HUES48 (cell line): ENCODE results near the gene RNF19B.

ENCODE experiments used
- H3K27ac ChIP-seq: one replicate; pipeline ENCODE4 v1.7.0; 2013; ENCODE audit warnings: low read depth, low read length, inconsistent platforms
- H3K27me3 ChIP-seq: 2 replicates; pipeline ENCODE4 v1.6.1; 2013; ENCODE audit warnings: mild to moderate bottlenecking, low read length; ENCODE audit not compliant: control insufficient read depth, insufficient read depth
- H3K36me3 ChIP-seq: 2 replicates; pipeline ENCODE4 v1.6.1; 2013; ENCODE audit warnings: low read length; ENCODE audit not compliant: control insufficient read depth, insufficient read depth
- H3K4me1 ChIP-seq: 2 replicates; pipeline ENCODE4 v1.6.1; 2013; ENCODE audit warnings: mild to moderate bottlenecking, low read length; ENCODE audit not compliant: control insufficient read depth, insufficient read depth
- H3K4me3 ChIP-seq: 2 replicates; pipeline ENCODE4 v1.5.1; 2013; ENCODE audit warnings: mild to moderate bottlenecking, low read depth, low read length
- H3K9ac ChIP-seq: 2 replicates; pipeline ENCODE4 v1.6.1; 2013; ENCODE audit warnings: mild to moderate bottlenecking, low read depth, low read length, moderate library complexity
- H3K9me3 ChIP-seq: 2 replicates; pipeline ENCODE4 v1.6.1; 2013; ENCODE audit warnings: low read length; ENCODE audit not compliant: control insufficient read depth, insufficient read depth

The RNF19B gene

GRCh38 chr1:32899586-32900296 lies 64.9 kb downstream of the RNF19B start:
- Histone ChIP-seq H3K27ac (no peak overlapping the region), H3K36me3 (no peaks in the 10 kb centered on the region), H3K9me3 (no peaks in the 10 kb centered on the region), H3K9ac (no peak overlapping the region), H3K27me3 (peaks cover 43% of the 10 kb centered on the region), H3K4me1 (peaks cover 7% of the 10 kb centered on the region), H3K4me3 (peak overlapping the region; percentile 65; the same call in 1 of the 2 replicates)

DNA sequence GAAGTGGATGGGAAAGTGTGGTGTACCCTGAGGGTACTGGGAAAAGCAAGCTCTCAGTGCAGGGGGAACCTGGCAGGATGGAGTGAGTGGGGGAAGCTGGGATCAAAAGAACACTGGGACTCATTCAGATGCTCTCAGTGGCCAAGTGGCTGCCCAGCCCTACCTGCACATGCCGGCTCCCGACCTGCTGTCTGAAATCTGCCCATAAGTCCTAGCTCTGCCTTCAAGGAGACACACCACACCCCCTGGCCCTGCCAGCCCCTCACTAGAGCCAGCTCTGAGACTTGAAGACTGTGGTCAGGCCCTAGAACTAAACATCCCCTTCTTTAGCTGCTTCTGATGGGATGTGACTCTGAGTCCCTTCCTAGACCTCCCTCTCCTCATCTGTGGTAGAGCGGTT lies 65.7 kb downstream of the RNF19B start:
- H3K36me3 ChIP-seq = no peaks in the 10 kb centered on the region
- H3K4me1 ChIP-seq = peaks cover 10% of the 10 kb centered on the region
- H3K9me3 ChIP-seq = no peaks in the 10 kb centered on the region
- H3K27me3 ChIP-seq = peaks cover 43% of the 10 kb centered on the region
- no peak overlapping the region for H3K27ac ChIP-seq
- H3K9ac ChIP-seq = no peak overlapping the region
- no peak overlapping the region for H3K4me3 ChIP-seq

- H3K9me3 ChIP-seq = no peaks in the 10 kb centered on the region
- H3K27me3 ChIP-seq = peaks cover 43% of the 10 kb centered on the region
- no peaks in the 10 kb centered on the region for H3K36me3 ChIP-seq
- H3K4me1 ChIP-seq = peaks cover 10% of the 10 kb centered on the region
- no peak overlapping the region for H3K9ac ChIP-seq
- no peak overlapping the region for H3K4me3 ChIP-seq
- no peak overlapping the region for H3K27ac ChIP-seq
Measured at GRCh38 chr1:32898056-32898455, 66.6 kb downstream of the RNF19B start.

GRCh38 chr1:32897082-32898049 lies 67.2 kb downstream of the RNF19B start:
- Histone ChIP-seq H3K27ac (no peak overlapping the region), H3K9me3 (no peaks in the 10 kb centered on the region), H3K4me3 (no peak overlapping the region), H3K9ac (no peak overlapping the region), H3K27me3 (peaks cover 42% of the 10 kb centered on the region), H3K4me1 (peaks cover 10% of the 10 kb centered on the region), H3K36me3 (no peaks in the 10 kb centered on the region)

GRCh38 chr1:32896451-32896850 lies 68.2 kb downstream of the RNF19B start:
- H3K36me3 ChIP-seq = no peaks in the 10 kb centered on the region
- H3K9me3 ChIP-seq = no peaks in the 10 kb centered on the region
- H3K27me3 ChIP-seq = peaks cover 43% of the 10 kb centered on the region
- no peak overlapping the region for H3K4me3 ChIP-seq
- no peak overlapping the region for H3K27ac ChIP-seq
- H3K9ac ChIP-seq = no peak overlapping the region
- H3K4me1 ChIP-seq = peaks cover 10% of the 10 kb centered on the region

- H3K9ac ChIP-seq = no peak overlapping the region
- H3K27ac ChIP-seq = no peak overlapping the region
- peaks cover 7% of the 10 kb centered on the region for H3K4me1 ChIP-seq
- peaks cover 45% of the 10 kb centered on the region for H3K27me3 ChIP-seq
- no peak overlapping the region for H3K4me3 ChIP-seq
- no peaks in the 10 kb centered on the region for H3K36me3 ChIP-seq
- no peaks in the 10 kb centered on the region for H3K9me3 ChIP-seq
Measured at GRCh38 chr1:32895325-32896215, 69.0 kb downstream of the RNF19B start.

DNA sequence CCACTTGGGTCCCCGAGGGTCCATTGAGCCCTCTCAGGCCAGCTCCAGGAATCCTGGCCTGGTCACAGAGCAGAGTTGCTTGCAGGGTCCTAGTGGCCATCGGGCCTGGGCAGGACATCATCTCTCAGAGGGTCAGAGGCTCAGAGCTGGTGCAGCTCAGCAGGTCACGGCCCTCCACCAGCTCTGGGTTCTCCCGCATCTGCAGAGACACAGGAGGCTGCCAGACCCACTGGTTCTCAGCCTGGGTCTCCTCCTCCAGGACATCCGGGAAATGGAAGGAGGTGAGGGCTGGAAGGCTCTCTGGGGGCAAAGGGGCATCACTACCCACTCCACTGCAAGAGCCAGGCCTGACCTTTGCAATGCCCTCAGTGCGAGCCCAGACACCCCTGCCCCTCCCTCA lies 69.9 kb downstream of the RNF19B start:
- Histone ChIP-seq H3K4me3 (no peak overlapping the region), H3K36me3 (no peaks in the 10 kb centered on the region), H3K9me3 (no peaks in the 10 kb centered on the region), H3K4me1 (peaks cover 3% of the 10 kb centered on the region; the same call in 1 of the 2 replicates), H3K27ac (no peak overlapping the region), H3K9ac (no peak overlapping the region), H3K27me3 (peaks cover 45% of the 10 kb centered on the region)

DNA sequence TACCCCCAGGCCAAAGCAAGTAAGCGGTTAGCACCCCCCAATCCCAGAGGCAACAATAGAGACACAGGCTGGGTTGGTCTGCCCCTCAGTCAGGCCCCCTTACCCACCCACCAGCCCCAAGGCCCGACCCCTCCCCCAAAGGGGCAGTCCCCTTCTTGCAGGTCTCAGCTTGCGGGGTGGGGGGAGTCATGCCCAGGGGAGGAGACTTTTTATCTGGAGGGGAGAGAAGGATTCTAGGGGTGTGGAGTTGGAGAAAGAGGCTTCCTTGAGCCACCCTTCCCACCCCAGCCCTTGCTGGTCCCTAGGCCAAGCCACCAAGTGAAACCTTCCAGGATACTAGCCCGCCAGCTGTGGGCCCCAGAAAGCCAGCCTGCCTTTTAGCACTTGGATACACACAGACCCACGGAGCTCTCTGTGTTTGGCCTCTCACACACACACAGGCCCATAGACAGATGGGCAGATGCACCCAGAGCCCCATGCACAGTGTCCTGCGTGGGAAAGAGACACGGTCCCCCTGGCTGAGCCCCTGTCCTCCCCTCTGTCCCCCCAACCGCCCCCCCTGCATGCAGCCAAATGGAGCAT lies 70.5 kb downstream of the RNF19B start:
- H3K27ac ChIP-seq = peak overlapping the region; percentile 65

GRCh38 chr1:32893198-32894018 lies 71.2 kb downstream of the RNF19B start:
- Histone ChIP-seq H3K4me1 (peaks cover 3% of the 10 kb centered on the region; the same call in 1 of the 2 replicates), H3K27me3 (peaks cover 47% of the 10 kb centered on the region)

More for the DNA sequence above, 70.5 kb downstream of the RNF19B start:
- Histone ChIP-seq H3K36me3 (no peaks in the 10 kb centered on the region), H3K9me3 (no peaks in the 10 kb centered on the region), H3K9ac (no peak overlapping the region), H3K4me3 (peak overlapping the region; percentile 78), H3K4me1 (peaks cover 3% of the 10 kb centered on the region; the same call in 1 of the 2 replicates), H3K27me3 (peaks cover 44% of the 10 kb centered on the region)

More at GRCh38 chr1:32893198-32894018, 71.2 kb downstream of the RNF19B start:
- peak overlapping the region; percentile 78 for H3K4me3 ChIP-seq
- H3K36me3 ChIP-seq = no peaks in the 10 kb centered on the region
- 0 out of 2 replicates have a peak overlapping the region, but pooled peaks have one; percentile 13 for H3K9ac ChIP-seq
- peak overlapping the region; percentile 65 for H3K27ac ChIP-seq
- H3K9me3 ChIP-seq = no peaks in the 10 kb centered on the region
